Left ventricle myocardium inferior (tissue), 1 donor: ENCODE data around the gene SAMD4B. TPM values are rescaled to one million over a fixed set of nuclear protein-coding genes. Genes with fewer than 3 reads are reported as not detected.
"Not testable (repeated sequence)": the region's sequence is repeated elsewhere in the genome, so short reads cannot be mapped to it uniquely, and the experiment has no call there.

Source experiments
- DNase-seq: peaks from one replicate; pipeline ENCODE4 v3.0.0-alpha.2; 2020
- H3K27ac ChIP-seq: fragments of 200-600 bp; replicated peaks from 2 replicates; pipeline ENCODE4 v1.8.0; 2021
- H3K27me3 ChIP-seq: fragments of 200-600 bp; 2 replicates; pipeline ENCODE4 v1.8.0; 2021; ENCODE audit warnings: low read depth
- H3K36me3 ChIP-seq: fragments of 200-600 bp; 2 replicates; pipeline ENCODE4 v1.8.0; 2021
- H3K4me1 ChIP-seq: fragments of 200-600 bp; 2 replicates; pipeline ENCODE4 v1.8.0; 2021
- H3K4me3 ChIP-seq: fragments of 200-600 bp; 2 replicates; pipeline ENCODE4 v1.8.0; 2021; ENCODE audit warnings: mild to moderate bottlenecking, moderate library complexity
- H3K9me3 ChIP-seq: fragments of 200-600 bp; replicated peaks from 2 replicates; pipeline ENCODE4 v1.8.0; 2021
- intact Hi-C: fragments of 100-400 bp; cut with micrococcal nuclease; formaldehyde crosslinking; loops from one replicate; pipeline ENCODE4 v1.11.0; 2022
- total RNA-seq: library from RNA; stranded (reverse); fragmentation: NEBNext Ultra II Directional; extraction: Animal tissue kit (Norgen Biotek cat#: 25700); gene quantifications from one replicate; pipeline ENCODE4 v1.2.1, GENCODE V29; 2021
- TF ChIP-seq, protein P1 (sequence below): fragments of 200-600 bp; IDR thresholded peaks from 2 replicates; pipeline ENCODE4 v1.8.0; 2021; ENCODE audit warnings: antibody characterized with exemption, mild to moderate bottlenecking, borderline replicate concordance
- donor health status: DM: no; HTN: yes; CAD: no; lungs with severe emphysema.

SAMD4B gene
- total RNA-seq, 1 donor from 2014 or later, result 47.9 TPM

DNA sequence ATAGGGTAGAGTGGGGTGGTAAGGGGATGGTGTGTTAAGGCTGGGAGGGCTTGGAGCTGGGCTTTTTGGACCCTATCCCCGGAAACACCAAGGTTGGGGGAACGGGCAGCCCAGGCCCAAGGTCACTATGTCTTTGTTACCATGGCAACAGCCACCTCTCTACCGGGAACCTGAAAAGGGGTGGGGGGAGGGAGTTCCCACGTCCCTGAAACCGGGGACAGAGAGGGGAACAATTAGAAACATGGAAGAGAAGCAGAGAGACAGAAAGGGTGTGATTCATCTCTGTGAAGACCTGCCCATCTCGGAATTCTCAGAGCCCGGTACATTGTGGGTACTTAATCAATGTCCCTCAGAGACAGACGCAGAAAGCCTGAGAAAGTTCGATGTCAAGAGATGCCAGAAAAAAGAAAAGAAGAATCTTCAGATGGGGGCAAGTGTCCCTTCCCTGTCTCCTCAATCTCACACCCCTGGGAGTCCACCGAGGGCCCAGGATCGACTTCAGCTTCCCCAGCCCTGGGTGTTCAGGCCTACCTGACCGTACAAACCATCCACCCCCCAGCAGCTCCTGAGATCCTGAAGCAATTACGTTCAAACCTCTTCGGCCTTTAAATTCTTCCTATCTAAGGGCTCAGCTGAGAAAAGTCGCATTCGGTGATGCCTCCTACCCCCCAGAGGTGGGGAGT, 14.7 kb upstream of the SAMD4B start:
- H3K4me3 ChIP-seq, result no peak overlapping the region
- peaks cover 4% of the 10 kb centered on the region for H3K4me1 ChIP-seq
- no peaks in the 10 kb centered on the region for H3K9me3 ChIP-seq
- no peaks in the 10 kb centered on the region for H3K36me3 ChIP-seq
- TF ChIP-seq, protein P1, sequence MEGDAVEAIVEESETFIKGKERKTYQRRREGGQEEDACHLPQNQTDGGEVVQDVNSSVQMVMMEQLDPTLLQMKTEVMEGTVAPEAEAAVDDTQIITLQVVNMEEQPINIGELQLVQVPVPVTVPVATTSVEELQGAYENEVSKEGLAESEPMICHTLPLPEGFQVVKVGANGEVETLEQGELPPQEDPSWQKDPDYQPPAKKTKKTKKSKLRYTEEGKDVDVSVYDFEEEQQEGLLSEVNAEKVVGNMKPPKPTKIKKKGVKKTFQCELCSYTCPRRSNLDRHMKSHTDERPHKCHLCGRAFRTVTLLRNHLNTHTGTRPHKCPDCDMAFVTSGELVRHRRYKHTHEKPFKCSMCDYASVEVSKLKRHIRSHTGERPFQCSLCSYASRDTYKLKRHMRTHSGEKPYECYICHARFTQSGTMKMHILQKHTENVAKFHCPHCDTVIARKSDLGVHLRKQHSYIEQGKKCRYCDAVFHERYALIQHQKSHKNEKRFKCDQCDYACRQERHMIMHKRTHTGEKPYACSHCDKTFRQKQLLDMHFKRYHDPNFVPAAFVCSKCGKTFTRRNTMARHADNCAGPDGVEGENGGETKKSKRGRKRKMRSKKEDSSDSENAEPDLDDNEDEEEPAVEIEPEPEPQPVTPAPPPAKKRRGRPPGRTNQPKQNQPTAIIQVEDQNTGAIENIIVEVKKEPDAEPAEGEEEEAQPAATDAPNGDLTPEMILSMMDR, result no peak
- H3K27ac ChIP-seq, result no peak overlapping the region
- intact Hi-C loops, result loop anchor here (5.0 kb wide), 2 partner anchors 205 to 220 kb away; no protein-coding TSS in a partner anchor
- peaks cover 5% of the 10 kb centered on the region for H3K27me3 ChIP-seq
- no peak for DNase-seq

DNA sequence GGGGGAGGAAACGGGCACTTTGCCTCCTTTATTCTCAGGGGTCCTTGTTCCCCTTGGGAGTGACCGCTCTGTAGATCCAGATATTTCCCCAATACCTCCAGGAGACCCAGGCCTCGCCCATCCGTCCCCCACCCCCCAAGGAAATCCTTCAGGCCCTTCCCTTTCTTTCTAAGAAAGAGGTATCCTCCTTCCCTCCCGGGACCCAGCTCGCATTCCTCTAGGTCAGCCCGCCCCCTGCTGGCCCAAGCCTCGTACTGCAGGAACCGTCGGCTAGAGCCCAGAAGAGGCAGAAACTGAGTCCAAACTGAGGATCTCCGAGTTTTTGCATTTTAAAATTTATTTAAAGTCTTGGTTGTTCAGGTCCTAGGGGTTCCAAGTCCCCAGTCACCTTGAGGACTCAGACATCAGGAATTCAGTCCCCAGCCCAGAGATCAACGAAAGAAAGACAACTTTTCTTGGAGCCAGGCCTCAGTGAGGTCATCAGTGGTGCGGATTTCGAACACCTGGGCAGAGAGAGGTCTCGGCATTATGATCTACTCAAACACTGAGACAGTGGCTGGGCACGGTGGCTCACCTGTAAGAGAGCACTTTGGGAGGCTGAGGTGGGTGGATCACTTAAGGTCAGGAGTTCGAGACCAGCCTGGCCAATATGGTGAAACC, 14.0 kb upstream of the SAMD4B start:
- TF ChIP-seq, protein P1, result peak; percentile 95
- H3K27me3 ChIP-seq, result peaks cover 5% of the 10 kb centered on the region
- no peaks in the 10 kb centered on the region for H3K9me3 ChIP-seq
- H3K36me3 ChIP-seq, result no peaks in the 10 kb centered on the region
- H3K4me3 ChIP-seq, result no peak overlapping the region
- H3K27ac ChIP-seq, result no peak overlapping the region
- H3K4me1 ChIP-seq, result peaks cover 4% of the 10 kb centered on the region
- intact Hi-C loops, result loop anchor here (5.0 kb wide), 2 partner anchors 206 to 221 kb away; no protein-coding TSS in a partner anchor
- DNase-seq, result peak; percentile 82

- DNase-seq, result no peak
- no peaks in the 10 kb centered on the region for H3K36me3 ChIP-seq
- H3K27ac ChIP-seq, result no peak overlapping the region
- peaks cover 5% of the 10 kb centered on the region for H3K27me3 ChIP-seq
- no peak overlapping the region for H3K4me3 ChIP-seq
- TF ChIP-seq, protein P1, result no peak
- peaks cover 4% of the 10 kb centered on the region for H3K4me1 ChIP-seq
- no peaks in the 10 kb centered on the region for H3K9me3 ChIP-seq
- intact Hi-C loops, result loop anchor here (5.0 kb wide), 2 partner anchors 208 to 223 kb away; no protein-coding TSS in a partner anchor
Observed at GRCh38 chr19:39329948-39330347, 12.3 kb upstream of the SAMD4B start.

GRCh38 chr19:39332293-39332692, 9.9 kb upstream of the SAMD4B start:
- TF ChIP-seq, protein P1, result no peak

GRCh38 chr19:39332738-39333137, 9.5 kb upstream of the SAMD4B start:
- not testable (repeated sequence) for H3K9me3 ChIP-seq

More at GRCh38 chr19:39332293-39332692, 9.9 kb upstream of the SAMD4B start:
- Histone ChIP-seq H3K4me3 (no peak overlapping the region), H3K9me3 (no peaks in the 10 kb centered on the region), H3K36me3 (no peaks in the 10 kb centered on the region), H3K27ac (no peak overlapping the region), H3K4me1 (peaks cover 8% of the 10 kb centered on the region), H3K27me3 (peaks cover 5% of the 10 kb centered on the region)
- DNase-seq, result no peak
- intact Hi-C loops, result no loop called here

DNA sequence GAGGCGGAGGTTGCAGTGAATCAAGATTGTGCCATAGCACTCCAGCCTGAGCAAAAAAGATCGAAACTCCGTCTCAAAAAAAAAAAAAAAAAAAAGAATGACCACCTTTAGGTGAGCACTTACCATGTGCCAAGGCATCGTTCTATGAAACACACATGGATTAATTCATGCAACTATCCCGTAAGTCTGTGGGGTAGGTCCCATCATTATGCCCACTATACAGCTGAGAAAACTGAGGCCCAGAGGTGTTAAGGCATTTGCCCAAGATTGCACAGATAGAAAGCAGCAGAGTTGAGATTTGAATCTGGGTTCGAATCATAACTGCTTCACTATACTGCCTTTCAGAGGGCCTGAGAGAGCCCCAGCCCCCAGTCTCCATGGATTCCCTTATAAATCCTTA, 8.7 kb upstream of the SAMD4B start:
- Histone ChIP-seq H3K9me3 (no peaks in the 10 kb centered on the region), H3K4me1 (peaks cover 4% of the 10 kb centered on the region), H3K27me3 (peaks cover 5% of the 10 kb centered on the region), H3K36me3 (no peaks in the 10 kb centered on the region), H3K4me3 (no peak overlapping the region), H3K27ac (no peak overlapping the region)
- intact Hi-C loops, result no loop called here
- TF ChIP-seq, protein P1, result no peak
- DNase-seq, result no peak

More at GRCh38 chr19:39332738-39333137, 9.5 kb upstream of the SAMD4B start:
- H3K27me3 ChIP-seq, H3K36me3 ChIP-seq, H3K4me1 ChIP-seq, intact Hi-C loops, DNase-seq, H3K4me3 ChIP-seq, H3K27ac ChIP-seq: not testable (repeated sequence)
